Measurements from ENCODE around the gene FAM3C.
"Not testable (repeated sequence)": the region's sequence is repeated elsewhere in the genome, so short reads cannot be mapped to it uniquely, and the experiment has no call there.

Gene FAM3C

DNA sequence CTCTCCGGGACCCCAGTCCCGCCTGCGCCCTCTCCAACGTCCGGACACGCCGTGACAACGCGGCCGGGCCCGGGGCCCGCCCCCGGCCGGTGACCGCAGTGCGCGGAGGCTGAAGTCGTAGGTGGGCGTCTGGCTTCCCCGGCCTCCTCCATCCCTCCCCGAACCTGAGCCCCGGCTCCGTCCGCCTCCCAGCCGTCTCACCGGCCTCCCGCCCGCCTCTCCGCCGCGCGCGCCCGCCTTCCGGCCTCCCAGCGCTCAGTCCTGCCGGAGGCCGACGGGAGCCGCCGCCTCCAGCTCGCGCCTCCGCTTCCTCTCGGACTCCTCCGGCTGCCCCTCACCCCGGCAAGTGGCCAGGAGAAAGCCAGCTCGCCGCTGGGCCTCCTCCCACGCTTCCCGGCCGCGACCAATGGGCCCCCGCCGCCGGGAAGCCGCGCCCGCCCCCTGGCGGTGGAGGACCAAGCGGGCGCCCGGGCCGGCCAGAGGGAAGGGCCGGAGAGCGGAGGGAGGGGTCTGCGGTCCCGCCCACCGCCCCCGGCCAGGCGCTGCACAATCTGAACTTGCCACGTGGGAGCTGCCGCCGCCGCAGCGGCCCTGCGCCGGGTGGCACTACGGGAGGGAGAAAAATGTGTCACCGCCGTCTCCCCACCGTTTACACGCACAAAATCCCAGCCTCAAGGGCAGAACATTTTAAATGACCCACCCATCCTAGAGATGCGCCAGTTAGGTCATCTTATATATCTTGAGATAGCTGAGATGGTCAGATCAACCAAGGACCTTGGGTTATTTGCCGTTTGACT lies at the start of gene FAM3C:
TSS of gene FAM3C (minus strand) at position 348 of the 797 bp plus-strand sequence. CDS start 13,339 bp downstream, outside the sequence.
- FAIRE-seq: no peak

GRCh38 chr7:121442845-121443244 lies 46.7 kb upstream of the FAM3C start:
- FAIRE-seq: no peak

GRCh38 chr7:121440857-121441503 lies 44.9 kb upstream of the FAM3C start:
- no peak for FAIRE-seq

- not testable (repeated sequence) for FAIRE-seq
Observed at GRCh38 chr7:121438043-121438955, 42.2 kb upstream of the FAM3C start.

DNA sequence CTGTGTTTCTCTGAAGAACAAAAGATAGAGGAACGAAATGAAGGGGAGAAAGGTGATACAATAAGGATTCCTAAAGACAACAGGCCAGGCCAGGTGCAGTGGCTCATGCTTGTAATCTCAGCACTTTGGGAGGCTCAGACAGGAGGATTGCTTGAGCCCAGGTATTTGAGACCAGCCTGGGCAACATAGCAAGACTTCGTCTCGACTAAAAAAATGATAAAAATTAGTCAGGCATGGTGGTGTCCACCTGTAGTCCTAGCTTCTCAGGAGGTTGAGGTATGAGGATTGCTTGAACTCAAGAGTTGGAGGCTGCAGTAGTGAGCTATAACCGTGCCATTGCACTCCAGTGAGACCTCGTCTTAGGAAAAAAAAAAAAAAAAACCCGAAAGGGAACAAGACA lies 41.4 kb upstream of the FAM3C start:
- no peak for FAIRE-seq

DNA sequence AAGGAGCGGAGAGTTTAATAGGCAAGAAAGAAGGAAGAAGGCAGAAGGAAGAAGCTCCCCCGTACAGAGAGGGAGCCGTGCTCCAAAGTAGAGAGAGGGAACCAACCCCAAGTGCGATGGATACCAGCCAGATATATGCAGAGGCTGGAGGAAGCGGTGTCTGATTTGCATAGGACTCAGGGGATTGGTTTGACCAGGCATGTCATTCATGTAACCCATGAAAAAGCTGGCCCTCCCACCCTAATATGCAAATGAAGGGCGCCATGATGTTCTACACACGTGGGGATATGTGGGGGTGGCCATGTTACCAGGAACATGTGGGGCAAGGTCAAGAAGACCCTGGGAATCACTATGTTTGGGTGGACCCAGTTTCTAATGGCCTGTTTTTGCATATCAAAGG lies 40.6 kb upstream of the FAM3C start:
- FAIRE-seq: no peak

DNA sequence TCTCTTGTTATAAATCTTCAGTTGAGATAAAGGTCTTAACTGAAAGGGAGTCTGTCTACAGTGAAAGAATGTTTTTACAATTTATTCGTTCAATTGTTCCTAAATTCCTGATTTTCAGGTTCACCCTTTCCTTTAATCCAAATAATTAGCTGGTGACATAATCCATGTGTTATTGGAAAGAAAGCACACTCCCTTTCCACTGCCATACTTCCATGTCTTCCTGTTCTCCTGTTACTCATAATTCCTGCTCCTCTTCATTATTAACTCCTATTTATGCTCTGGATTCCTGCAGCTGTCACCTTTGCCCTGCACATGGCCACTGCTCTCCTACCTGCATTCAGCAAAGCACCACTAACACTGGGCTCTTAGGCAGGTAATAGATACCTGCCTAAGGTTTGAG lies 40.0 kb upstream of the FAM3C start:
- no peak for FAIRE-seq

GRCh38 chr7:121433775-121434174 lies 37.7 kb upstream of the FAM3C start:
- FAIRE-seq: no peak

- FAIRE-seq: not testable (repeated sequence)
Observed at GRCh38 chr7:121432486-121432885, 36.4 kb upstream of the FAM3C start.

DNA sequence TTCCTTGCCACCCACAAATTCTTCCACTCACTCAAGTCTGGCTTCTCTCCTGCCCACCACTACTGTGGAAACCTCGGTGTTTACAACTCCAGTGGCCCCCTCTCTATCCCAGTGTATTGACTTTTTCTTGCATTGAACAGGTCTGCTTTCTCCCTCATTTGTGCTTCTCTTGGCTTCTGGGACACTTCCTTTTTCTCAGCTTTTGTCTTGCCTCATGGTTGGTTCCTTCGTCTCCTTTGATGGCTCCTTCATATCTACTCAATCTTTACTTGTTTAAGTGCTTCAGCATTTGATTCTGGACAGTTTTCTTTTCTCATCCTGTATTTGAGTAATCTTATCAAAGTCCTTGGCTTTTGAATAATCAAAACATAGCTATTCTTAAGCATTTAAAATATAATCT lies 35.9 kb upstream of the FAM3C start:
- FAIRE-seq: no peak

DNA sequence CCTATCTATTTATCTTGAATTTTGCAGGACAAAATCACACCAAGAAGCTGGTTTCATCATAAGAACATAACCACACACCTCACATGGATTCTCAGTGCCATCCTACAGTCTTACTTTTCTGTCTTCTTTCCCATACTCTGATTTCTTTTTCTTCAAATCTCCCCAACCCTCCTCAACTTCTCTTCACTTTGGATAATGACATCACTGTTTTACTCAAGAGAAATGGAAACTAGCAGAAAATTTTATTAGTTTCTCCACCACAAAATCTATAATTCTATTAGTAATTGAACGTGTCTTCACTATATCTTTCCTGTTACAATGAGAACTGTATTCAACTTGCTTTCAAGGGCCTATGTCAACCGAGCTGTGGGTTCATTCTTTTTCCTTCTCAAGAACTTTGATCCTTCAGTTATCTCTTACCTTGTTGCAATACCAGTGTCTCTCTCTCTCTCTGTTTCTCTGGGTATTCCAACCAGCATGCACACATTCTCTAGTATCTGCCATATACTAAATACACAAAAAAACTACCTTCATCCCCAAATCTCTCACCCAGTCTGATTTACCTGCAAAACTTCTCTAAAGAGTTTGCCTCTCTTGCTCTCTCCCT lies 35.4 kb upstream of the FAM3C start:
- FAIRE-seq: no peak

- FAIRE-seq: no peak
Observed at GRCh38 chr7:121430558-121430957, 34.5 kb upstream of the FAM3C start.

DNA sequence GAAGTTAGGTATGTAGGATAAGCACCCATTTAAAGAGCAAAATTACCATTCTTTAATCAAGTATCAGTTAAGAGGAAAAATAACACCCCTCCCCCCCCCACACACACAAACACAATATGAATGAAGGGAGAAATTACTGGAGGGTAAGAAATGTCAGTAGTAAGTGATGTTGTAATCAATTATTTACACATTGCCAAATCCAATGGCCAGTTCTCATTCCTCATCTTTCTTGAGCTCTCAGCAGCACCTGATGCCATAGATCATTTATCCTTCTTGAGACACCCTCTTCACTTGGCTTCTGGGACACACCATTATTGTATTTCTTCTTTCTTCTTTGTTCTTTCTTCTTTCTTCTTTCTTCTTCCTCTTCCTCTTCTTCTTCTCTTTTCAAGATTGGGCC lies 33.7 kb upstream of the FAM3C start:
- FAIRE-seq: no peak

DNA sequence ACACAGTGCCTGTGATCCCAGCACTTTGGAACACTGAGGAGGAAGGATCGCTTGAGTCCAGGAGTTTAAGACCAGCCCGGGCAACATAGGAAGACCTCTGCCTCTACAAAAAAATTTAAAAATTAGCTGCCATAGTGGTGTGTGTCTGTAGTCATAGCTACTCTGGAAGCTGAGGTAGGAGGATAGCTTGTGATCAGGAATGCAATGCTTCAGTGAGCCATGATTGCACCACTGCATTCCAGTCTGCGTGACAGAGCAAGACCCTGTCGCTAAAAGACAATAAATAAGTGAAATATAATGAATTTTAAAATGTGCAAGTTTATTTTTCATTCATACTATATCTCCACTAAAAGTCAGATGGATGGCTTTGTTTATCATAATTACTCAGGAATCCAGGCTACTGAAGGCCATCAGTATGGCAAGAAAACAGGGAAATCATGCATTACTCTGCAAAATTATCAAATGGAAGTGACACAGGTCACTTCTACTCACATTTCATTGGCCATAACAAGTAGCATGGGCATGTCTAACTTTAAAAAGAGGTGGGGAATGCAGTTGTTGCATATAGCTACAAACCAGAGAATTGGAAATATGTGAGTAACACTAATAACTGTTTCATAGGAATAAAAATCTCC lies 32.9 kb upstream of the FAM3C start:
- no peak for FAIRE-seq

GRCh38 chr7:121421743-121422142 lies 25.6 kb upstream of the FAM3C start:
- not testable (repeated sequence) for FAIRE-seq

DNA sequence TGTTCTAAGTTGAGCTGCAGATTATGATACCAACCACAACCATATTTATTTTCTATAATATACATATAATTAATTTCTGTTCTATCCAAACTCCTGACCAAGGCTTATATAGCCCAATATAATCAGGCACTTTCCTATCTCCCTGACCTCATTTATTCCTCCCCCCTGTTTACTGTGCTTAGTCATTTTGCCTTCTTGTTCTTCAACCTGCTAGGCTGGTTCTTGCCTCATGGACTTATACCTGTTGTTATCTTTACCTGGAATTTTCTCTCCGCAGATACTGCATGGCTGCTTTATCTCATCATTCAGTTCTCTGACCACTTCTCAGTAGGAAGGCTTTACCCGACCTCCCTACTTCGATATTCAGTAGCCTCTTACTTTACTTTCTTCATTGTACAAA lies 24.9 kb upstream of the FAM3C start:
- no peak for FAIRE-seq

- no peak for FAIRE-seq
Observed at GRCh38 chr7:121419201-121420148, 23.4 kb upstream of the FAM3C start.

DNA sequence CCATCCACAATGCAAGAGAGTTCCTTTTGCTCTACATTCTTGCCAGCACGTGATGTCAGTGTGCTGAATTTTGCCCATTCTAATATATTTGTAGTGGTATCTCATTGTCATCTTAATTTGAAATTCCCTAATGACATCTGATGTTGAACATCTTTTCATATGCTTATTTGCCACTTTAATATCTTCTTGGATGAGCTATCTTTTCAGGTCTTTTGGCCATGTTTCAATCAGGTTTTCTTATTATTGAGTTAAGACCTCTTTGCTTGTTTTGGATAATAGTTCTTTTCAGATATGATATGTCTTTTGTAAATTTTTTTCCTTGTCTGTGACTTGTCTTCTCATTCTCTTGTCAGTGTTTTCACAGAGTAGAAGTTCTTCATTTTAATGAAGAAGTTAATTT lies 20.4 kb upstream of the FAM3C start:
- FAIRE-seq: no peak

DNA sequence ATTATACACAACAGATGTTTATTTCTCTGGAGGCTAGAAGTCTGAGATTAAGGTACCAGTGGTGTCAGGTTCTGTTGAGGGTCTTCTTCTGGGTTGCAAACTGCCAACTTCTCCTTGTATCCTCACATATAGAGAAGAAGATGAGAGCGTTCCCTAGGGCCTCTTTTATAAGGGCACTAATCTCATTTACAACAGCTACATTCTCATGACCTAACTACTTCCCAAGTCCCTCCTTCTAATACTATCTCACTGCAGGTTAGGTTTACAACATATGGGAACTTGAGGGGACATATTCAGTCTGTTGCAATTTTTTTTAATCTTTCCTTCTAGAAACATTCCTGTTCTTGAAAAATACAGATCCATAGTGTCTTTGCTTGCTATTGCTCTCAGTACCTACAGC lies 18.3 kb upstream of the FAM3C start:
- no peak for FAIRE-seq

DNA sequence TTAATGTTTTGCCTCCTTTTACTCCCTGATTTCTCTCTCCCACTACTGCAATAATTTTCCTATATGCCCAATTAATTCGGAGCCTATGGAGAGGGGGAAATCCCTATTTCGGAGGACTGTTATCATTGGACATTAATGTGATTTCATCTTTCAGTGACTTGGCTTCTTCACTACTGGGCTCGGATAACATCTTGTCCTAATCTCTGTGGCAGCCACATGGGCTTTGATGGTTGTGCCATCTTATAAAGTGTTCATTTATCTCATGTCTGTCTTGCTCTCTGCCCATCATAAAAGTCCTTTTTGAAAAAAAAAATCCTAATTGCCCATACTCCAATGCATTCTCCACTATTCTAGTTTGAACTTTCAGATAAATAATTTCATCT lies 15.5 kb upstream of the FAM3C start:
- FAIRE-seq: no peak

All from TTC549 (cell line).